DMS153 treated with DMSO at 0.1 percent for 48 hours (cell line): ENCODE data around the gene COQ8B.
A peak's percentile ranks its signal among the peaks of the same experiment; 100 is the strongest.
"Not testable (repeated sequence)": the region's sequence is repeated elsewhere in the genome, so short reads cannot be mapped to it uniquely, and the experiment has no call there.

ENCODE experiments used
- DNase-seq: peaks from one replicate; lab custom pipeline; 2025; ENCODE audit not compliant: unreplicated experiment; lab: John Stamatoyannopoulos, UW

Gene COQ8B

DNA sequence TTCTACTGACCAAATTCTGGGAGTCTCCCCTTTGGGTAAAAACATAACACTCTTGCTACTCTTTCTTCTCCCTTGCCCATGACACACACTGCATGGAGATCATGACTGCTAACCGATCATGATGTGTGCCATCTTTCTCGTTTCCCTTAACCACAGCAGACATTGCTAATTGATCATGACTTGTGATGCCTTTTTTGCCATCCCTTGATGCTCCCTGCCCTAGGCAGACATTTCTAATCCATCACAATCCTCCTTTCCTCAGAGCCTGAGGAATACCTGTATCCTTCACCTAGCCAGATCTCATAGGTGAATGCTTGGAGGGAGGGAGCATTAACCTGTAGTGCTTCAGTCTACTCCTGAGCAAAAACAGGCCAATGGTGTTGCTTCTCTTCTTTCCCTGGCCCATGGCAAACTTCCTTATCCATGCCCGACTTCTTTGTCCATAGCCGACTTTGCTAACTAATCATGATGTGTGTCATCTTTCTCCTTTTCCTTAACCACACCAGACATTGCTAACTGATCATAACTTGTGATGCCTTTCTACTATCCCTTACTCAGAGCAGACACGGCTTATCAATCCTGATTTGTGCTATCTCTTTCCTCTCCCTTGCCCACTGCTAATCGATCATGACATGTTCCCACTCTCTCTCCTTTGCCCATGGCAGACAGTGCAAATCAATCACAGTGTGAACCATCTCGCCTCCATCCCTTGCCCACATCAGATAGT is 44.0 kb downstream of the COQ8B start:
- DNase-seq, result no peak

- no peak for DNase-seq
Observed at GRCh38 chr19:40672038-40672437, 44.6 kb downstream of the COQ8B start.

GRCh38 chr19:40671404-40671803 is 45.3 kb downstream of the COQ8B start:
- no peak for DNase-seq

DNA sequence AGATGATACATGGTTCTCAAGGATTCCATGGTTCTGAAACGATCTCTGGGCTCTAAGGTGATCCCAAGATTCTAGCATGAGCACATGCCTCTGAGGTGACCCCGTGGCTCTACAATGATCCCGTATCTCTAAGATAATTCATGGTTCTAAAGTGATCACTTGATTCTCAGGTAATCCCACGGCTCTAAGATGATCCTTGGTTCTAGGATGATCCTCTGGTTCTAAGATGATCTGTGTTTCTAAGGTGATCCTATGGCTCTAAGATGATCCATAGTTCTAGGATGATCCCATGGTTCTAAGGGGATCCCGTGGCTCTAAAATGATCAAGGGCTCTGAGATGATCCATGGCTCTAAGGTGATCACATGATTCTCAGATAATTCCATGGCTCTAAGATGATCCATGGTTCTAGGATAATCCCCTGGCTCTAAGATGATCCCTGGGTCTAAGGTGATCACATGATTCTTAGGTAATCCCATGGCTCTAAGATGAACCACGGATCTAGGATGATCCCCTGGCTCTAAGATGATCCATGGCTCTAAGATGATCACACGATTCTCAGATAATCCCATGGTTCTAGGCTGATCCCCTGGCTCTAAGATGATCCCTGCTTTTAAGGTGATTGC is 47.6 kb downstream of the COQ8B start:
- no peak for DNase-seq

DNA sequence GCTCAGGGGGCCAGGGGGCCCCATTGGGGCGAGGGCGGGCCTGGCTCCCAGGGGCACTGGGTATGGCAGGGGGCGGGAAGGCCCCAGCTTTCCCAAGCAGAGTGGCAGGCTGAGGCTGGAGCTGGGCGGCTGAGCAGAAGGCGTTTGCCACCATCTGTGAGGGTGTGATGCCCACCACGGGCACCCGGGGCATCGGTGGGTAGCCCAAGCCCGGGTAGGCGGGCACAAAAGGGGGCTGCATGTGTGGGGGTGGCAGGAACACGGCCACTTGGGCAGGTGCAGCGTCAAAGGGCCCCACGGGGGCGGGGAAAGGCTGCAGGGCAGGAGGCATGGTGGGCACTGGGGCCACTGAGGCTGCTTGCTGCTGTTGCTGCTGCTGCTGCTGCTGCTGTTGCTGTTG is 49.1 kb downstream of the COQ8B start:
- DNase-seq, result no peak

- DNase-seq, result no peak
Observed at GRCh38 chr19:40666803-40667438, 49.8 kb downstream of the COQ8B start.

DNA sequence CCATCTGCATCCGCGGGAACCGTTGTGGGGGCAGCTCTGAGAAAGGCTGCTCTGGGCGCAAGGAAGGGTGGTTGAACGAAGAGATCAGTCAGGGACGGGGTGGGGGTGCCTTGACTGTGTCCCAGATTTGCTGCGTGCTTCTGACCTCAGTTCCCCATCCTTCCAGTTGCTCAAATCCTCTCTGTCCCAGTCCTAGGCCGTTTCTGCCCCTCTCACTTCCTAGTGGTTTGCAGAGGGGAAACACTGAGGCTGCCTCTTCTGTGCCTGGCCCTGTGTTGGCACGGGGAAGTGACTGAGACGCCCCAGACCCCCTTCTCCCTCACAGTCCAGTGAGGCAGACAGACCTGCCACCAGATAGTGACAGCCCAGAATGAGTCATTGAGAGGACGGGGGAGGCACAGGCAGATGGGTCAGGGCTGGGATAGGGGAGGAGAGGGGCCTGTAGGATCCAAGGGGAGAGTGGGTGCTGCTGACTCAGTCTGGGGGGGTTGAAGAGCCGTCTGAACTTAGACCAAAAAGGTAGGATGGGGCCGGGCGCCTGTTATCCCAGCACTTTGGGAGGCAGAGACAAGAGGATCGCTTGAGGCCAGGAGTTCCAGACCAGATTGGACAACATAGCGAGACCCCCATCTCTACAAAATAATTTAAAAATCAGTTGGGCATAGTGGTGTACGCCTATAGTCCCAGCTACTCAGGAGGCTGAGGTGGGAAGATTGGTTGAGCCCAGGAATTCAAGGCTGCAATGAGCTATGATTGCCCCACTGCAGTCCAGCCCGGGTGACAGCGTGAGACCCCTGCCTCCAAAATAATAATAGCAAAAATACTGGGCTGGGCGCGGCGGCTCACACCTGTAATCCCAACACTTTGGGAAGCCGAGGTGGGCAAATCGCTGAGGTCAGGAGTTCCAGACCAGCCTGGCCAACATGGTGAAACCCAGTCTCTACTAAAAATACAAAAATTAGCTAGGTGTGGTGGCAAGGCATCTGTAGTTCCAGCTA is 52.7 kb downstream of the COQ8B start:
- DNase-seq, result no peak

GRCh38 chr19:40662925-40663694 is 53.6 kb downstream of the COQ8B start:
- DNase-seq, result peak; percentile 63

DNA sequence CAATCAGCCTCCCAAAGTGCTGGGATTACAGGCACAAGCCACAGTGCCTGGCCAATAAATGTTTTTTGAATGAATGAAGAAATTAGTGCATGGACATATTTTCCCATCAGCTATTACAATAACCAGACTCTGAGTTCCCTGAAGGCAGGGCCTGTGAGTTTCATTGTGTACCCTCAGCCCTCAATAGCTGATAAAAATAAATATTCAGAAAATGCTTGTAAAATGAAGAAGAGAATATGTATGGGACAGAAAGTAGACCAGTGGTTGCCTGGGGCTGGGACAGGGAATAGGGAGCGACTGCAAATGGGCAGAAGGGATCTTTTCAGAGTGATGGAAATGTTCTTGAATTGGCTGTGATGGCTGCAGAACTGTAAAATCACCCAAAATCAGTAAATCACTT is 55.1 kb downstream of the COQ8B start:
- no peak for DNase-seq

- no peak for DNase-seq
Observed at GRCh38 chr19:40659566-40659965, 57.1 kb downstream of the COQ8B start.

- no peak for DNase-seq
Observed at GRCh38 chr19:40659116-40659515, 57.6 kb downstream of the COQ8B start.

- DNase-seq, result no peak
Observed at GRCh38 chr19:40658031-40658430, 58.7 kb downstream of the COQ8B start.

- not testable (repeated sequence) for DNase-seq
Observed at GRCh38 chr19:40655684-40656083, 61.0 kb downstream of the COQ8B start.

DNA sequence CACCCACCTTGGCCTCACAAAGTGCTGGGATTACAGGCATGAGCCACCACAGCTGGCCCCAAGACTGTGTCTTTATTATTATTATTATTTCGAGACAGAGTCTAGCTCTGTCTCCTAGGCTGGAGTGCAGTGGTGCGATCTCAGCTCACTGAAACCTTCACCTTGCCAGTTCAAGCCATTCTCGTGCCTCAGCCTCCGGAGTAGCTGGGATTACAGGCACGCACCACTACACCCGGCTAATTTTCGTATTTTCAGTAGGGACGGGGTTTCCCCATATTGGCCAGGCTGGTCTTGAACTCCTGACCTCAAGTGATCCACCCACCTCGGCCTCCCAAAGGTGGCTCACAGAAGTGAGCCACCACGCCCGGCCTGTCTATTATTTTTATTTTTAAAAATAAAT is 64.4 kb downstream of the COQ8B start:
- DNase-seq, result not testable (repeated sequence)

DNA sequence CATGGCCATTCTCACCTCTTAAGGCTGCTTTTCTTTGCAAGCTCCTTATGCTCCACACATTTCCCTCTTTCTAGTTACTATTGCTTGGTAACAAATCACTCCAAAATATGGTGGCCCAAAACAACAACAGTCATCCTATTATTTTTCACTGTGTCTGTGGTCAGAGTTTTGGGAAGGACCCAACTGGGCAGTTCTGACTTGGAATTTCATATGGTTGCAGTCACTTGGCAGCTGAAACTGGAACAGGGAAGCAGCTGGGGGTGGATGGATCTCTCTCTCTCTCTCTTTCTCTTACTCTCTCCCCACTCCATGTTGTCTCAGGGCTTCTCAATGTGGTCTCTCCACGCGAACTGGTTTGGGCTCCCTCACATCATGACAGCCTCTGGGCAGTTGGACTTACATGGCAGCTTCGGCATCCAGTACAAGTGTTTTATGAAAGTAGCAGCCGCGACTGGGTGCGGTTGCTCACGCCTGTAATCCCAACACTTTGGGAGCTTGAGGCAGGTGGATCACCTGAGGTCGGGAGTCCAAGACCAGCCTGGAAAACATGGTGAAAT is 65.9 kb downstream of the COQ8B start:
- no peak for DNase-seq

DNA sequence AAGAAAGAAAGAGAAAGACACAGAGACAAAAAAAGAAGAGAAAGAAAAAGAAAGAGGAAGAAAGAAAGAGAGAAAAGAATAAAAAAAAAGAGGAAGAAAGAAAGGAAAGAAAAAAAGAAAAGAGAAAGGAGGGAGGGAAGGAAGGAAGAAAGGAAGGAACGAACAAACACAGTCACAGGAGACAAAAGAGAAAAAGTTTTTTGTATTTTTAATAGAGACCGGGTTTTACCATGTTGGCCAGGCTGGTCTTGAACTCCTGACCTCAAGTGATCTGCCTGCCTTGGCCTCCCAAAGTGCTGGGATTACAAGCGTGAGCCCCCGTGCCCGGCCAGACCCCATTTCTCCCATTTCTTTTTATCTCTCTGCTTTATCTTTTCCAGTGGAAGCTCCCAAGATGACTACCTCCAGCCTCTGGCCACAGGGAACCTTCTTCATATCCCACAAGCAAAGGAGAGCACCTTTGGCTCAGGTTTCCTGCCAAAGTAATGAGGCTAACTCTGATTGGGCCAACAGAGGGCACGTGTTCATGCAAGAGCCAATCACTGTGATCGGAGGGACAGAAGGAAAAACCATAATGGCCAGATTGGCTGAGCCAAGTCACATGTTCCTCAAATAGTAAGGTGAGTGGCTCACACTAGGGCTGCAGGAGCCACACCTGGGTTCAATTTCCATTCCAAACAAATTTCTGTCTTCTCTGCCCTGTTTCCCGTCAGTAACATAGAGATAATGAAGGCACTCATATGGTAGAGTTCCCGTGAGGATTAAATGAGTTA is 66.6 kb downstream of the COQ8B start:
- DNase-seq, result not testable (repeated sequence)

GRCh38 chr19:40646743-40647254 is 69.9 kb downstream of the COQ8B start:
- DNase-seq, result no peak

- DNase-seq, result no peak
Observed at GRCh38 chr19:40642757-40643305, 73.9 kb downstream of the COQ8B start.
